Ovary (tissue), 3 donors: ENCODE data around the gene TRIM13.

Experiments
- CTCF ChIP-seq, 3 donors: fragments of 450-650 bp in 2 of 3; fragments of 200-600 bp in 1 of 3; IDR thresholded peaks; one replicate each; pipeline versions ENCODE4 v1.5.1 to v1.8.0; 2016 to 2022; ENCODE audit warnings: antibody characterized with exemption in 3 of 3, mild to moderate bottlenecking in 1 of 3
- EP300 ChIP-seq: sonication (generic); formaldehyde crosslinking; IDR thresholded peaks from one replicate; pipeline ENCODE4 v1.6.1; 2017; ENCODE audit warnings: antibody characterized with exemption
- donor health status: DM: no; HTN: no; CAD: no.

GRCh38 chr13:49985129-49985528, 11.7 kb upstream of the TRIM13 start:
- TF ChIP-seq EP300, result no peak
- TF ChIP-seq CTCF (IDR thresholded peaks at IDR 0.05), result no peak
